NCI-H1417 (cell line): ENCODE results near the gene NUP98.

Experiments
- DNase-seq, 3 experiments: peaks; one replicate each; lab custom pipeline; 2025; lab: John Stamatoyannopoulos, UW

NUP98 gene

GRCh38 chr11:3797329-3798090 lies at the start of gene NUP98:
Gene NUP98 (minus strand): TSS chr11:3797554. CDS start chr11:3782117, 15,437 bp downstream.
- DNase-seq: peak; percentile 99 to 100 (median 99)

GRCh38 chr11:3845670-3846069 lies 48.3 kb upstream of the NUP98 start:
- DNase-seq: no peak

- DNase-seq: no peak
Observed at GRCh38 chr11:3845246-3845645, 47.9 kb upstream of the NUP98 start.

GRCh38 chr11:3843326-3843725 lies 46.0 kb upstream of the NUP98 start:
- DNase-seq: no peak

GRCh38 chr11:3841426-3842350 lies 44.3 kb upstream of the NUP98 start:
- peak; percentile 83 to 89 (median 86) for DNase-seq

GRCh38 chr11:3840870-3841425 lies 43.6 kb upstream of the NUP98 start, which contains the start of gene RHOG:
Gene RHOG (minus strand): TSS chr11:3840959. CDS start chr11:3828138, 12,821 bp downstream.
- DNase-seq: peak; percentile 56 to 85 (median 81)

GRCh38 chr11:3840004-3840869 lies 42.9 kb upstream of the NUP98 start:
- peak in 1 of 3 experiments; percentile 85 for DNase-seq

GRCh38 chr11:3838504-3838903 lies 41.1 kb upstream of the NUP98 start:
- DNase-seq: no peak

GRCh38 chr11:3837793-3838192 lies 40.4 kb upstream of the NUP98 start:
- no peak for DNase-seq

GRCh38 chr11:3836903-3837302 lies 39.5 kb upstream of the NUP98 start:
- no peak for DNase-seq

- no peak for DNase-seq
Observed at GRCh38 chr11:3835751-3836150, 38.4 kb upstream of the NUP98 start.

- DNase-seq: no peak
Observed at GRCh38 chr11:3834664-3835461, 37.5 kb upstream of the NUP98 start.

GRCh38 chr11:3834349-3834663 lies 37.0 kb upstream of the NUP98 start:
- DNase-seq: no peak

GRCh38 chr11:3833449-3833848 lies 36.1 kb upstream of the NUP98 start:
- DNase-seq: no peak

GRCh38 chr11:3832816-3833215 lies 35.5 kb upstream of the NUP98 start:
- DNase-seq: no peak

GRCh38 chr11:3831378-3832239 lies 34.3 kb upstream of the NUP98 start:
- DNase-seq: no peak

- DNase-seq: no peak
Observed at GRCh38 chr11:3830730-3831129, 33.4 kb upstream of the NUP98 start.

GRCh38 chr11:3830088-3830487 lies 32.7 kb upstream of the NUP98 start:
- DNase-seq: no peak

GRCh38 chr11:3827434-3828186 lies 30.3 kb upstream of the NUP98 start:
- no peak for DNase-seq
